ENCODE results near the gene FUT8.
"Not testable (repeated sequence)": the region's sequence is repeated elsewhere in the genome, so short reads cannot be mapped to it uniquely, and the experiment has no call there.

The FUT8 gene

DNA sequence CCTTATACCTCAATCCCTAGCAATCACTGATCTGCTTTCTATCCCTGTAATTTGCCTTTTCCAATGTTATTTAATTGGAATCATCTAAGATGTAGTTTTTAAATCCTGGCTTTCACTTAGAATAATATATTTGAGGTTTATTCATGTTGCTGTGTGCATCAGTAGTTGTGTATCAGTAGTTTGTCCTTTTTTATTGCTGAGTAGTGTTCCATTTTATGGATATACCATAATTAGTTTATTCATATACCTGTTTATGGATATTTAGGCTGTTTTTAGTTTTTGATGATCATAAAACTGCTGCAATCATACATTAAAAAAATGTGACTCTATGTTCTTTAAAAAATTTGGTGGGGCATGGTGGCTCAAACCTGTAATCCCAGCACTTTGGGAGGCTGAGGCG lies 43.7 kb downstream of the FUT8 start:
- no peak for DNase-seq

DNA sequence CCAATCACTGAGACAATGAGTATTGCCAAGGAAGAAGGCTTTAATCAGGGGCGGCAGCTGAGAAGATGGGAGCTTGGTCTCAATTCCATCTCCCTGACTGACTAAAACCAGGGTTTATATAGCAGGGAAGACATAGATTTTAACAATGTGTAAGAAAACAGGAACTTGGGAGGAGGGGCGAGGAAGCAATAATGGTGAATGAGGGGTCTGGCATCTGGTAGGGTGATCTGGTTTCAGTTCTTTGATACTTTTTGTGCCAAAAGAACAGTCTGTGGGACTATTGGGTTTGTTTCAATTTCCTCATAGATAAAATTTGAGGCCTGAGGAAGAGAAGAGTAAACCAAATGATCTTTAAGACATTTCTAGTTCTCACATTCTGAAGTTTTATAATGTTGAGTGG lies 49.2 kb downstream of the FUT8 start:
- DNase-seq = no peak

DNA sequence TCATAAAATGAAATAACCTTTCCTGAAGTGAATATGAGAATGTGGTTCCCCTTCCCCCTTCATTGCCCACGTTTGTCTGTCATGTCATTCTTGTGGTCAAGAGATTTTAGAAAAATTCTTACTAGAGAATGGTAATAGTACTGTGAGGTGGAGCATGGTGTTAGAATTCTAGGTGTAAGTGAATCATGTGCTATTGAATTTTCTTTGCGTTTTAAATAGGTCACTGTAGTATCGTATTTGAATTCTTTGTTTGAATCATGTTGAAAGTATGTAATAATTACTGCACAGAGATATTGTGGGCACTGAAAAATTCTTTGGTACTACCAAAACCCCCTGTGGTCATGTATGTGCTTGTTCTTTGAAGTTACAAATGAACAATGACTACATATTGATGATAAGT lies 49.9 kb downstream of the FUT8 start:
- DNase-seq = peak; percentile 35

DNA sequence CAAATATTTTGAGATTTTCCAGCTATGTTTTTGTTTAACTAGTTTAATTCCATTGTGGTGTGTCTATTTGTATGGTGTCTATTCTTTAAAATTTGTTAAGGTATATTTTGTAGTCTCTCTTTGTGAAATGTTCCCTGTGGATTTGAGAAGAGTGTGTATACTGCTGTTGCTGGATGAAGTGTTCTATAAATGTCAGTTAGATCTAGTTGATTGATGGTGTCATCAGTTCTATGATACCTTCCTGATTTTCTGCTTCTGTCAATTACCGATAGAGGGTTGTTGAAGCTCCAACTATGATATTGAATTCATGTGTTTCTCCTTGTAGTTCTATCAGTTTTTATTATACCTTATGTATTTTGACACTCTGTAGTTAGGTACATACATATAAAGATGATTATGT lies 53.1 kb downstream of the FUT8 start:
- DNase-seq = no peak

DNA sequence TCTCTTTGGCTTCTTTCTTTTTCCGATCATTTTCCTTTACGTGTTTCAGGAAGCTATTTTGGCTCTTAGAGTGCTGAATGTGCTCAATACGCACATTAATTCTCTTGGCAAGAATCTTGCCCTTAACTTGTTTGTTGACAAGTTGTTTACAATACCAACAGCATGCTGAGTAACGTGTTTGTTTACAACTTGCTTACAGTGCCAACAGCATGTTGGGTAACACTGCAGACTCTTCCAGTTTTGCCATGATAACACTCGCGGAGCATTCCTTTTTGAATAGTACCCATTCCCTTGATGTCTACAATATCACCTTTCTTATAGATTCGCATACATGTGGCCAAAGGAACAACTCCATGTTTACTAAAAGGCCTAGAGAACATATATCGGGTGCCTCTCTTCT lies 55.4 kb downstream of the FUT8 start:
- not testable (repeated sequence) for DNase-seq

DNA sequence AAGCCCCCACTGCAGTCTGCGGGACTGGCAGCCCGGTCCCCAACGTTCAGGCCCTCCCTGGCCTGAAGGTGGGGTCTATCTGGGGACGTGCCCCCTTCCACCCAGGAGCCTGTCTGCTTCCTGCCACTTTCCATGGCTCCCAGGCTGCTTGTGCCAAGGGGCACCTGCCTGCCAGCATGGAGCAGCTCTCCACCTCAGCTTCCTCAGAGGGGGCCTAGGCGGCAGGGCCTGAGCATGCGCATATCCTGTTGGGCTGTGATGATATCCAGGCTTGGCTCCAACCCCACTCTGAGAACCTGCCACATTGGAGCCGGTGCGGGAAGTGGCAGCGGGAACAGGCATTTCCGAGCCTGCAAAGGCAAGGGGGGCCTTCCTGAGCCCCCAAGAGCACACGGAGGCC lies 57.4 kb downstream of the FUT8 start:
- DNase-seq = no peak

DNA sequence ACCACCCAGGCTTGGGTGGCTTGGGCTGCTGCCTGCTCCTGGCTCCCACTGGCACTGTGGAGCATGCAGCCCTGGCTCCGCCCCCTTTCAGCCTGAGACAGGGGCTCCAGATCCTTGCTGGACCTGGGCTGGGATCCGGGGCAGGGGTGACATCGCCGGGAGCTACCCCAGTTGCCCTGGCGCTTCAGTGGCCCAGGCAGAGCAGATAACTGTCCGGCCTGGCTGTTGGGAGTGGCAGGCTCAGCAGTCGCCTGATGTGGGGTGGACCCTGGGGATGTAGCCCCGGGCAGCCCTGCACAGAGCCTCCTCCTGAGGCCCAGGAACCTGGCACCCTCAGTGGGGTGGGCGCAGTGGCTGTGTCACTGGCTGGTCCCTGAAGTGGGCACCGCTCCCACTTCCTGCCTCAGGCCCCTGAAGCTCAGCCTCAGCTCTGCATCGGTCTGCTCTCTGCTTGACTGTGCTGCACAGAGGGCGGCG lies 57.9 kb downstream of the FUT8 start:
- DNase-seq = no peak

DNA sequence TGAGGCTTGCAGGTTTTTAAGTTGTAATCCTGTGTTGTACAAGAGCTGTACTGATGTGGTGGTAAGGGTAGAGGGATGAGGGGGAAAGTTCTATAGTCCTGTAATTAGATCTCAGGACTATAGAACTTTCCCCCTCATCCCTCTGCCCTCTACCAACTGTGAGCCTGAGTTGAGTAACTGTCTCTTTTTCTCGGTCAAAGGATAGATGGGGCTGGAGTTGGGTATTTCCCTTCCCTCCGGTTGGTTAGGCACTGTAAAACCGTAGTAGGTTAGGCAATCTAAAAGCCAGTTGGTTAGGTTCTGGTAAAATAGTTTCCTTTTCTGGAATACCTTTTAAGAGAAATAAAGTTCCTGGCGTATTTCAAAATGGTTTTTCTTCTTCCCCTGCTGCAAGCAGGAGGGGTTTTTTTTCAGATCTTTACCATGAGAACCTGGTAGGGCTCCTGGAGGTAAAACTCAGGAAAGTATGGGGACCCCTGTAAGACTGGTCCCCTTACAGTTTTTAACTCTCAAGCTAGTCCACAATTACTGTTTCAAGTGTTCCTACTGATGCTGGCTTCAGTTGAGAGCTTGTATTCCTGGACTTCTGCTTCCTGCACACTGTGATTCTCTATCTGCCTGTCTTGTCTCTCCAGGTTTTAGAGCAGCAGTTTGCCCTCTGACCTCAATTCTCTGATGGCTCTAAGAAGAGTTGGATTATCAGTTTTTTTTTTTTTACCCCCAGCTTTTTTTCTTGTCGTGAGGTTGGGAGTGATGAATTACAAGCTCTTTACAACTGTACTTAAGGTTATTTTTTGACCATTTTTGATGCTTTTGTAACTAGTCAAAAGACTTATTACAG lies 58.7 kb downstream of the FUT8 start:
- no peak for DNase-seq

DNA sequence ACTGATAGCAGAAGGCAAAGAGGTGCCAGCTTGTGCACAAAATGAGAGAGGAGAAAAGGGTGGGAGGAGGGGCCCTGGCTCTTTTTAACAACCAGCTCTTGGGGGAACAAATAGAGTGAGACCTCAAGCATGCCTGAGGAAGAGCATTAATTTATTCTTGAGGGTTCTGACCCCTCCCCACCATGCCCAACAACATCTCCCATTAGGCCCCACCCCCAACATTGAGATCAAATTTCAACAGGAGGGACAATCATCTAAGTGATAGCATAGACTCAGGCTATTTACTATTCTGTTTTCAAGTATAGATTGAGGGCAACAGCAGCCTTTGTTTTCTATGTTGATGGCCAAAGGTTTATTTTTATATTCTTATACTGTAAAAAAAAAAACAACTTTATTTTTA lies 59.7 kb downstream of the FUT8 start:
- no peak for DNase-seq

DNA sequence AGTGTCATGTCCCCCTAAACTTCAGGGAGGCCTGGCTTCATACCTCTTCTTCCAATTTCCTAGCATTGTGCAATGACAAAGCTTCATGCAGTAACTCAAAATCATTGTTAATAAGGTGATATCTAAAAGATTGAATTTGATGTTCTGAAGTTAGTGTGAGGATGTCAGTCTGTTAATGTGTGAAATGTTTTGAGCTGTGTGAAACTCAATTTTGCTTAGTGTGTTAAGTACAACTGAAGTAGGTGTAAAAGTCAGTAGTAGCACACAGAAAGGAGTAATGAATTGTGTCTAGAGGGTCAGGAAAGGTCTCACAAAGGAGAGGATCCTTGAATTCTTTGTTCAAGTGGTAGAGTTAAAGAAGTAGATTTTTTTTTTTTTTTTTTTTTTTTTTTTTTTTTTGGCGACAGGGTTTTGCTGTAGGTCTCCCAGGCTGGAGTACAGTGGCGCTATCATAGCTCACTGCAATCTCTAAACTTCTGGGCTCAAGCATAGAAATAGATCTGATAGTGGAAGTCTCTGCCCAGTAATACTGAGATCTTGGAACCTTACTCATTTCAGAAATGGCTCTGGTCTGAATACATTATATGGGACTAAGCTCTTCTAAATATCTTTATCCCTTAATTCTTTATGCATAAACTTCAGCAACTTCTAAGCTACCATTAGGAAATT lies 63.9 kb downstream of the FUT8 start:
- no peak for DNase-seq

DNA sequence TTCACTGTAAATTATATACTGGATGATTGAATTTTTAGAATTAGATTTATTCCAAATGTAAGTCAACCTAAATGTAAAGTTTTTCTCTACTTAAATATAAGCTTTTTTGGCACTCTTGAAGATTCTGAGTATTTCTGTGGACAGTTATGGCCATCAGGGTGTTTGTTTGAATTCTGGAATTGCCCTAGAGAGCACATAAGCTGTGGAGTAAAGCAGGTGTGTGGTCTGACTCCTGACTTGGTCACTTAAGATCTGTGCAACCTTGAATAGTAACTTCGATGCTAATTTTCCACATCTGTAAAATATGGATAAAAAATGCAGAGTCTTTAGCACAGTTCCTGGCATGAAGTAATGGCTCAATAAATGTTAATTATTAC lies 64.4 kb downstream of the FUT8 start:
- DNase-seq = no peak

DNA sequence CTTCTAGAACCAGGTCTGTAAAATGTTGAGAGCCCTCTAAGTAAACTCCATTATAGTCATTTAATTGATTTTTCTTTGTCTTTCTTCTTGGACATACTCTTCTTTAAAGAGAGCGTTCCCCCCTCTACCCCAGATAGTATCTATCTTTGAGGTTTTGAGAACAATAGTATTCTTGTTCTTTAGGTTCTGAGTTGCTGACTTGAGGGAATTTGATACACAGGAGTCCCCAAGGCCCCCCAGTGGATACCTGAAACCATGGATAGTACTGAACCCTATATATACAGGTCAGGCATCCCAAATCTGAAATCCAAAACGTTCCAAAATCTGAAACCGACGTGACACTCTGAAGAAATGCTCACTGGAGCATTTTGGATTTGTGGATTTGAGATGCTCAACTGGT lies 65.5 kb downstream of the FUT8 start:
- no peak for DNase-seq

DNA sequence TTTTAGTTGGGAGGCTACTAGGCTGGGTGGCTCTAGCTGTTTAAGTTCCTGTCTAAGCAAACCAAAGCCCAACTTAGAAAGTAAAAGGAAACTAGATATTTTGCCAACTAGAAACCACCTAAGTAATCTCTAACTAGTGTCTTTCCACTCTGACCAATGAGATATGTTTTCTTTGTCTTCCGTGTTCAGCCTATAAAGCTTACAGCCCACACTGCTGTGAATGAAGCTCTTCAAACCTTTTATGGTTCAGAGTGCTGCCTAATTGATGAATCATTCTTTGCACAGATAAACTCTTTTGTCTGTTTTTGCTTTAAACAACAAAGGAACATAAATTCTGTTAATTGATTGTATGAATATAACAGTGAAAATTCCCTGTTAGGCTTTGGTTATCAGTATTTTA lies 66.1 kb downstream of the FUT8 start:
- DNase-seq = no peak

DNA sequence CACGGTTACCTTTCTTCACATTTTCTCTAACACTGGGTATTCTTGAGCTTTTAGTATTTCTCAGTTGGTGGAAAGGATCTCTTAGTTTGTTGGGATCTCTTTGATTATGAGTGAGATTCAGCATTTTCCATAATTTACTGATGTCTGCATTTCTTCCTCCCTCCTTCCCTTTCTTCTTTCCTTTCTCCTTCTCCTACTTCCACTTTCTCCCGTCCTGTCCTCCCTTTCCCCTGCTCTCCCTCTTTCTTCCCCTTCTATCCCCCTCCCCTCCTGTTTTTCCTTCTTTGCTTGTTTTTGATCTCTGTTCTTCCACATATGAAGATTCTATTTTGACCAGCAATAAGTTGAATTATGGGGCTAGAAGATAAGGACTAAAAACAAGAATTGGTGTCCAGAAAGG lies 66.9 kb downstream of the FUT8 start:
- DNase-seq = no peak

DNA sequence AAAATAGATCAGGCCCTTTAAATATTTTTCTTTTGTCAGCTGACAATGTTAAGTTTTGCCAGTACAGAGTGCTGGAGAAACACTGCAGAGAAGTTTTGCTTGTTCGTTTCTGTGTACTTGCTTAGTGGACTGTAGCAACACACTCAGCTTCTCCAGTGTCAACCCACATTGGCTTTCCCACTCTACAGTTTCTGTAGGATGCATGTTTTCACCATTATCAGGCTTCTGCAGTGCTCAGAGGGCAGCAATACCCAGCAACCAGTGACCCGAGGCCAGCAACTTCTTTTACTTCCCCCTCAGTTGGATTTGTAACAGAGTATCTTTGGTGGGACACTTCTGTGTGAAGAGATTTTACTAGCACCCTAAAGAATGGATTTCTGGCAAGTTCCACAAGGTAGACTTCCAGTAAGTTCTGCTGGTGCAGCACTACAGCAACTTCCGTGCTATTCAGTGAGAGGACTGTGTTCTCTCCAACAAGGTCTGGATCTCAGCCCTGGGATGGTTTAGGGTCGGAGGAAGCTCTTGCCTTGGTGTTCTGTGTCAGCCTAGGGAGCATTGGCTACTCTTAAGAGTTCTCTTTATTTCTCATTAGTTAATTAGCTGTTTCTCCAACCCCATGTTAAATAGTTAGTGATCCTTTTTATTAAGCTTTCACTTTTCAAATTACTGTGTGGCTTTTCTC lies 70.4 kb downstream of the FUT8 start:
- DNase-seq = no peak

DNA sequence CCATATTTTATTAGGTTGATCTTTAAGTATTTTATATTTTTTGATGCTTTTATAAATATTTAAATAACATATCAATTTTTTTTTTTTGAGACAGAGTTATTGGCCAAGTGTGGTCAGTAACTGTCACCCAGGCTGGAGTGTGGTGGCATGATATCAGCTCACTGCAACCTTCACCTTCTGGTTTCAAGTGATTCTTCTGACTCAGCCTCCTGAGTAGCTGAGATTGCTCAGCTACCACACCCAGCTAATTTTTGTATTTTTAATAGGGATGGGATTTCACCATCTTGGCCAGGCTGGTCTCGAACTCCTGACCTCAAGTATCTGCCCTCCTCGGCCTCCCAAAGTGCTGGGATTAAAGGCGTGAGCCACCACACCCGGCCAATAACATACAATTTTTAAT lies 71.1 kb downstream of the FUT8 start:
- no peak for DNase-seq

DNA sequence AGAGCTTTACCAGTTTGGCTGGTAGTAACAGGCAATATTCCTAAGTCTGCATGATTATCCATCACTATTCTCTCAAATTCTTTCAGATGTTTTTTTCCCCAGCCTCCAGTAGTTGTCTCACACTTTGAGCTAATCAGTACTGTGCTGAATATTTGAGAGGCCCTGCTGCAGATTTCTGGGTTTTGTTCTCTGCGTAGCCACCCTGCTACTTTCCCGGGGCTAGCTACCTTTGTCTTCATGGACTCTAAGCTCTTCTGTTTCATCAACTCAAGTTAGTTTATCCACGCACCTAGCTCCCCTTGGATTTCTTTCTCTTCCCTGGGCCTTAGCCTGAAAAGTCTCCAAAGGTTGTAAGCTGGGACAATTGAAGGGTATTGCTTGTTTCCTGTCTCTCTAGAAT lies 73.0 kb downstream of the FUT8 start:
- DNase-seq = no peak

DNA sequence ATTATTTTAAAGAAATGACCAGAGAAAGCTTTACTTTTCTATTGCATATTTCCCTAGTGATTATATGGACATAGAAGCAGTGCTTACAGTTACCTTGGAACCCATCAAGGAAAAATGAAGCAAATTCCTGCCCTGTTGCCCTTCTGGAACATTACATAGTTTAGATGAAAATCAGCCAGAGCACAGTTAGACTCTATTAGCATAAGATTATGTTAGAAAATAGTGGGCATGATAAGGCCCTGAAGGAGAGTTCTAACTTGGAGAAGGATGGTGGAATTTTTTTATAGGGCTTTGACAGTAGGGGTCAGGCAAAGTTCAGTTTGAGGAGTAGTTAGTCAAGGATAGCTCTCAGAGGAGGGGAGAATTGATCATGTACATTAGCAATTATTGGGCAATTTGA lies 74.3 kb downstream of the FUT8 start:
- DNase-seq = no peak

DNA sequence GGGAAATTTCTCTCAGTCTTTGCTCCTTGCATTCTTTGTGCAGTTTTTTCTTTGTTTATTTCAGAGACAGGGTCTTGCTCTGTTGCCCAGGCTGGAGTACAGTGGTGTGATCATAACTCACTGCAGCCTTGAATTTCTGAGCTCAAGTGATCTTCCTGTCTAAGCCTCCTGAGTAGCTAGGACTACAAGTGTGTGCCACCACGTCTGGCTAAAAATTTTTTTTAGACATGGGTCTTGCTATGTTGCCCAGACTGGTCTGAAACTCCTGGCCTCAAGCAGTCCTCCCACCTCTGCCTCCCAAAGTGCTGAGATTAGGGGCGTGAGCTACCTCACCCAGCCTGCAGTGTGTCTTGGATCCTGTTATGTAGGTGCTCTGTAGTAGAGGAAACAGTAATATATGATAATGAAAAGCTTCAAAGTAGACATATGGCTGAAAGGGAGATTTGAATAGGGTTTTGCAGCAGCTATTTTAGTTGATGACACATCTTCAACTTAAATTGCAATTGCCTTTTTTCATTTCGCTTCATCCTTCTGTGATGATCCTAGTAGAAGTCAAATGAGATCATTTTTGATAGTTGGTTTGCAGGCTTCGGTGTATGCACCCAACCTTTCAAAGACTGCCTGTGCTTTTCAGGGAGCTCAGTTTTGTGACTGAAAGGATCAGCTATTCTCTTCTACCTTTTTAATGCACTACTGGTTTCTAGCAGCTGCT lies 75.4 kb downstream of the FUT8 start:
- DNase-seq = no peak

DNA sequence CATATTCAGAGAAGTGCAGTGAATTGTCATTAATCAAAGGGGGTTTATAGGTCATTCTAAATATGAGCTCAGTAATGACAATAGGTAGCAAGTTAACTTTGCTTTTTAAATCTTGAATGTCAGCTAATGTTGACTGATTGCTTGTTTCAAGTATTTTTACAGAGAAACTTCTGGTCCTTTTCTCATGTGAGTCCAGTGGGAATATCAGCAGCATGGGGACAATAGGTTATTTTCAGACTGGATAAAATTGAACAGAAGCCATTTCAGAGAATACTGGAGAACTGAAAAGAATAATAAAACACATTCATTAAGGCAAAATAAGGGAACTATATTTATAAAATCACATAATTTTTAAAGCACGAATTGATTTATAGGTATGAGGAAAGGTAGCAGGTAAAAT lies 78.7 kb downstream of the FUT8 start:
- DNase-seq = no peak

DNA sequence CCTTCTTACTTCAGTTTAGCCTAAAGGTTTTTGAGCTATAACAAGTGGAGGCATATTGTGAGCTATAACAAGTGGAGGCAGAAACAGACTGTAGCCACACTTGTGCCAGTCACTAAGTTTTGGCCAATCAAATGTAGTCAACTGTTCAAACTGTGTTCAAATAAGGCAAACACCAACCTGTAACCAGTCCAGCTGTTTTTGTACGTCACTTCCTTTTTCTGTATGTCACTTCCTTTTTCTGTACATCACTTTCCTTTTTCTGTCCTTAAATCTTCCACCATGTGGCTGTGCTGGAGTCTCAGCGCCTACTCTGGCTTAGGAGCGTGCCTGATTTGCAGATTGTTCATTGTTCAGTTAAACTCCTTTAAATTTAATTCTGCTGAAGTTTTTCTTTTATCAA lies 79.7 kb downstream of the FUT8 start:
- DNase-seq = no peak

DNA sequence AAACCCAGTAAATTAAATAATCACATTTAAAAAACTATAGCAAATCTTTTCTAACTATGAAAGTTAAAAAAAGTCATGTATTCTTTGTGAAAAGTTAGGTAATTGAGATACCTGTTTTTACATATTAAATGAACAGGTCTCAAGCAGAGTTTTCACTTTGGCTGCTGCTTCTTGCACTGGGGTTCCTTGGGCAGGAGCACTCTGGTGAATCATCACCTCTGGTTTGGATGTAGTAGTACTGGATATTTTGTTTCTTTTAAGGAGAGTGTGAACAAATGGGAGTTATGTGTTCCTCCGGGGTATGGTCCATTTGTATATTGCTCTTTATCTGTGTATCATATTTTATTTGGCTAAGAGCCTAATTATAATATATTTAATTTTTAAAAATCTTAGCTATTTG lies 82.7 kb downstream of the FUT8 start:
- no peak for DNase-seq

DNA sequence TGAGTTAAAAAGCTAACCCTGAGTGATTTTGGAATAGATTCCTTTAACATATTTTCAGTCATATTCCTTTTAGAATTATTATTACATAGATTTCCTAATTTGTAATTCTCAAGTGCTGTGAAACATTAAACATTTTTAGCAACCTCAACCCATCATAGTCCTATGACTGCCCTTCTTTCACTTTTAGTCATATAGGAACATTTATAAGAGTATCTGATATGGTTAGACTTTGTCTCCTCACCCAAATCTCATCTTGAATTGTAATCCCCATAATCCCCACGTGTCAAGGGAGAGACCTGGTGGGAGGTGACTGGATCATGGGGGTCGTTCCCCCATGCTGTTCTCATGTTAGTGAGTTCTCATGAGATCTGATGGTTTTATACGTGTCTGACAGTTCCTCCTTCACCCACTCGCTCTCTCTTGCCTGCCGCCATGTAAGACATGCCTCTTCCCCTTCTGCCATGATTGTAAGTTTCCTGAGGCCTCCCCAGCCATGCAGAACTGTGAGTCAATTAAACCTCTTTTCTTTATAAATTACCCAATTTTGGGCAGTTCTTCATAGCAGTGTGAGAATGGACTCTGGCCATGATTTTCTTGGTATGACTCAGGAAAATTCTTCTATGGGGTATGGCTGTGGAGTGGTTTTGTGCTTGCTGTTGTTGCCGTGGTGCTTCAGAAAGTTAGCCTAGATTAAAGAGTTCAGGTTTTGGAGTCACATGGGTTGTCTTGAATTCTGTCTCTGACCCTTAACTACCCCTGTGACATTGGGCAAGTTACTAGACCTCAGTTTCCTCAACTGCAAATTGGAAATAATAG lies 83.9 kb downstream of the FUT8 start:
- no peak for DNase-seq
